ENCODE measurements around the gene KISS1R. TPM values are rescaled to one million over a fixed set of nuclear protein-coding genes. Genes with fewer than 3 reads are reported as not detected.

KISS1R gene
- total RNA-seq, 1 experiment from 2014 or later = 16.6 TPM

GRCh38 chr19:936175-936546 lies 19.0 kb downstream of the KISS1R start:
- CTCF ChIA-PET = no interaction called here
- no peak overlapping the region for H3K27ac Mint-ChIP-seq (ENCODE audit: unreplicated experiment)
- H3K27me3 Mint-ChIP-seq (ENCODE audit: insufficient read depth, unreplicated experiment) = no peaks in the 10 kb centered on the region
- H3K36me3 ChIP-seq (ENCODE audit: control insufficient read depth, insufficient read depth, low read length) = peaks cover 4% of the 10 kb centered on the region
- peaks cover 10% of the 10 kb centered on the region for H3K4me1 ChIP-seq
- TF ChIP-seq CTCF (IDR thresholded peaks at IDR 0.05; ENCODE audit: insufficient read depth in 1 of 2, low read depth in 1 of 2, low read length in 1 of 2, severe bottlenecking in 1 of 2, unreplicated experiment in 1 of 2) = no peak
- no peak overlapping the region for H3K4me3 ChIP-seq (ENCODE audit: low read depth, low read length)
- H3K27me3 ChIP-seq (replicated peaks; ENCODE audit: control insufficient read depth, insufficient read depth, low read length) = no peaks in the 10 kb centered on the region
- H3K4me1 Mint-ChIP-seq (ENCODE audit: low read depth, unreplicated experiment) = no peaks in the 10 kb centered on the region
- peaks cover 93% of the 10 kb centered on the region for H3K36me3 Mint-ChIP-seq (ENCODE audit: insufficient read depth, unreplicated experiment)
- BruUV-seq (replicated peaks) = no TSS peak
- no peaks in the 10 kb centered on the region for H3K9me3 ChIP-seq
- no peaks in the 10 kb centered on the region for H3K9me3 Mint-ChIP-seq (ENCODE audit: unreplicated experiment)
- intact Hi-C loops (cut with micrococcal nuclease; ENCODE audit: unreplicated experiment) = no loop called here
- POLR2A ChIA-PET = no interaction called here
- no peak for DNase-seq
- no peak overlapping the region for H3K4me3 Mint-ChIP-seq (ENCODE audit: unreplicated experiment)

- DNase-seq = no peak
- no peaks in the 10 kb centered on the region for H3K9me3 Mint-ChIP-seq (ENCODE audit: unreplicated experiment)
- Histone ChIP-seq H3K36me3 (ENCODE audit: control insufficient read depth, insufficient read depth, low read length) (peaks cover 5% of the 10 kb centered on the region), H3K9me3 (no peaks in the 10 kb centered on the region), H3K4me1 (peaks cover 9% of the 10 kb centered on the region), H3K27me3 (replicated peaks; ENCODE audit: control insufficient read depth, insufficient read depth, low read length) (no peaks in the 10 kb centered on the region), H3K4me3 (ENCODE audit: low read depth, low read length) (no peak overlapping the region)
- peaks cover 93% of the 10 kb centered on the region for H3K36me3 Mint-ChIP-seq (ENCODE audit: insufficient read depth, unreplicated experiment)
- intact Hi-C loops (cut with micrococcal nuclease; ENCODE audit: unreplicated experiment) = no loop called here
- BruUV-seq (replicated peaks) = TSS peak; percentile 15
- ChIA-PET POLR2A (no interaction called here), CTCF (interaction anchor here (1.3 kb wide), 1 partner anchor 34 kb away, joined by 6 read pairs; no protein-coding TSS in a partner anchor)
- H3K4me1 Mint-ChIP-seq (ENCODE audit: low read depth, unreplicated experiment) = no peaks in the 10 kb centered on the region
- no peak overlapping the region for H3K4me3 Mint-ChIP-seq (ENCODE audit: unreplicated experiment)
- TF ChIP-seq CTCF (IDR thresholded peaks at IDR 0.05; ENCODE audit: insufficient read depth in 1 of 2, low read depth in 1 of 2, low read length in 1 of 2, severe bottlenecking in 1 of 2, unreplicated experiment in 1 of 2) = no peak
- no peak overlapping the region for H3K27ac Mint-ChIP-seq (ENCODE audit: unreplicated experiment)
- no peaks in the 10 kb centered on the region for H3K27me3 Mint-ChIP-seq (ENCODE audit: insufficient read depth, unreplicated experiment)
Measured at GRCh38 chr19:937259-937694, 20.1 kb downstream of the KISS1R start.

GRCh38 chr19:938233-938923 lies 21.2 kb downstream of the KISS1R start:
- H3K4me1 ChIP-seq = no peaks in the 10 kb centered on the region; the same call in 1 of the 2 replicates
- ChIA-PET POLR2A (no interaction called here), CTCF (interaction anchor here (0.6 to 1.3 kb wide), 5 partner anchors 8 to 314 kb away, joined by 3 to 6 read pairs (median 4); no protein-coding TSS in a partner anchor)
- H3K4me3 ChIP-seq (ENCODE audit: low read depth, low read length) = no peak overlapping the region
- no peaks in the 10 kb centered on the region for H3K27me3 Mint-ChIP-seq (ENCODE audit: insufficient read depth, unreplicated experiment)
- H3K9me3 Mint-ChIP-seq (ENCODE audit: unreplicated experiment) = no peaks in the 10 kb centered on the region
- peaks cover 5% of the 10 kb centered on the region for H3K36me3 ChIP-seq (ENCODE audit: control insufficient read depth, insufficient read depth, low read length)
- TF ChIP-seq CTCF (IDR thresholded peaks at IDR 0.05; ENCODE audit: insufficient read depth in 1 of 2, low read depth in 1 of 2, low read length in 1 of 2, severe bottlenecking in 1 of 2, unreplicated experiment in 1 of 2) = no peak
- H3K4me1 Mint-ChIP-seq (ENCODE audit: low read depth, unreplicated experiment) = no peaks in the 10 kb centered on the region
- BruUV-seq (replicated peaks) = no TSS peak
- no peaks in the 10 kb centered on the region for H3K9me3 ChIP-seq
- no peak overlapping the region for H3K27ac Mint-ChIP-seq (ENCODE audit: unreplicated experiment)
- peaks cover 93% of the 10 kb centered on the region for H3K36me3 Mint-ChIP-seq (ENCODE audit: insufficient read depth, unreplicated experiment)
- no peaks in the 10 kb centered on the region for H3K27me3 ChIP-seq (replicated peaks; ENCODE audit: control insufficient read depth, insufficient read depth, low read length)
- no peak overlapping the region for H3K4me3 Mint-ChIP-seq (ENCODE audit: unreplicated experiment)
- intact Hi-C loops (cut with micrococcal nuclease; ENCODE audit: unreplicated experiment) = no loop called here
- no peak for DNase-seq
